GM12878 (cell line): ENCODE results near the gene PRR11. TPM values are rescaled to one million over a fixed set of nuclear protein-coding genes. Genes with fewer than 3 reads are reported as not detected.
A peak's percentile ranks its signal among the peaks of the same experiment; 100 is the strongest.

ENCODE experiments used
- ATAC-seq: fragments of 200-7000 bp; cut with Tn5 transposase; 3 replicates; pipeline ENCODE4 v1.9.1; 2020; ENCODE audit warnings: mild to moderate bottlenecking, moderate library complexity
- BruUV-seq: library from RNA; stranded (reverse); fragments of 400-500 nt; replicated peaks from 2 replicates; lab custom pipeline; 2021; lab: Mats Ljungman, UMichigan
- CTCF ChIA-PET: fragments of 300-600 bp; sonication (Branson Sonifier 250); formaldehyde crosslinking; extraction: SDS; loops from one replicate; lab custom pipeline; 2021; ENCODE audit warnings: inconsistent platforms; lab: Yijun Ruan, JAX
- POLR2A ChIA-PET: fragments of 350-600 bp; formaldehyde crosslinking; extraction: SDS; loops from one replicate; lab custom pipeline; 2021; ENCODE audit warnings: inconsistent platforms; lab: Charles Lee
- RAD21 ChIA-PET: fragments of 300-600 bp; sonication (Branson Sonifier 250); formaldehyde crosslinking; loops from one replicate; lab custom pipeline; 2023; ENCODE audit warnings: antibody characterized with exemption; ENCODE audit not compliant: unreplicated experiment; lab: Charles Lee
- SMC1A ChIA-PET: fragments of 300-600 bp; sonication (Branson Sonifier 250); formaldehyde crosslinking; loops from one replicate; lab custom pipeline; 2023; ENCODE audit not compliant: unreplicated experiment, uncharacterized antibody; lab: Charles Lee
- DNase-seq: peaks from one replicate; pipeline ENCODE4 v3.0.0-alpha.2; 2011; ENCODE audit warnings: low read depth, low spot score
- FAIRE-seq: peaks from 3 replicates; lab custom pipeline; 2011; peaks lifted over from hg19 to GRCh38; lab: Jason Lieb, UNC
- H2AFZ ChIP-seq: 2 replicates; pipeline ENCODE4 v1.6.0; 2011; ENCODE audit warnings: low read depth, low read length, control low read depth; ENCODE audit not compliant: control insufficient read depth
- H3K27ac ChIP-seq: 2 replicates; pipeline ENCODE4 v1.5.1; 2011; ENCODE audit warnings: control low read depth; ENCODE audit not compliant: control insufficient read depth, insufficient read depth
- H3K27me3 ChIP-seq, 2 experiments: replicated peaks in 1 of 2; 2 replicates each; pipeline versions ENCODE4 v1.6.0 to v1.6.1; 2011; ENCODE audit warnings: low read length in 1 of 2; ENCODE audit not compliant: control insufficient read depth in 2 of 2, insufficient read depth in 2 of 2
- H3K36me3 ChIP-seq, 2 experiments: 2 replicates each; pipeline ENCODE4 v1.5.1; 2011; ENCODE audit warnings: low read length in 1 of 2; ENCODE audit not compliant: control insufficient read depth in 2 of 2, insufficient read depth in 2 of 2
- H3K4me1 ChIP-seq: 2 replicates; pipeline ENCODE4 v1.6.1; 2011; ENCODE audit warnings: mild to moderate bottlenecking, low read length, moderate library complexity, mixed read lengths; ENCODE audit not compliant: control insufficient read depth, insufficient read depth
- H3K4me2 ChIP-seq: 2 replicates; pipeline ENCODE4 v1.6.0; 2011; ENCODE audit warnings: control low read depth; ENCODE audit not compliant: control insufficient read depth, insufficient read depth
- H3K4me3 ChIP-seq: fragments of 200-600 bp; sonication (generic); 2 replicates; pipeline ENCODE4 v1.5.1; 2016
- H3K79me2 ChIP-seq: 2 replicates; pipeline ENCODE4 v1.6.0; 2011; ENCODE audit warnings: low read length; ENCODE audit not compliant: control insufficient read depth, insufficient read depth
- H3K9ac ChIP-seq: 2 replicates; pipeline ENCODE4 v1.8.0; 2011; ENCODE audit warnings: low read length, control low read depth, mixed read lengths; ENCODE audit not compliant: control insufficient read depth, insufficient read depth
- H3K9me3 ChIP-seq: replicated peaks from 3 replicates; pipeline ENCODE4 v1.5.1; 2011; ENCODE audit warnings: mild to moderate bottlenecking, low read length; ENCODE audit not compliant: control insufficient read depth, insufficient read depth
- H4K20me1 ChIP-seq: 2 replicates; pipeline ENCODE4 v1.6.0; 2011; ENCODE audit not compliant: control insufficient read depth, insufficient read depth
- BACH1 ChIP-seq: fragments of 450-650 bp; IDR thresholded peaks from 2 replicates; pipeline ENCODE4 v1.6.1; 2017; ENCODE audit warnings: mild to moderate bottlenecking, borderline replicate concordance
- ETV6 ChIP-seq, 2 experiments: fragments of 450-650 bp in 1 of 2; IDR thresholded peaks in 1 of 2; conservative IDR thresholded peaks in 1 of 2; 2 replicates each; pipeline ENCODE4 v1.6.1; 2014; ENCODE audit warnings: antibody characterized with exemption in 1 of 2, borderline replicate concordance in 1 of 2, low read depth in 1 of 2, mild to moderate bottlenecking in 1 of 2, moderate library complexity in 1 of 2
- HDAC6 ChIP-seq: fragments of 200-600 bp; sonication (generic); IDR thresholded peaks from one replicate; pipeline ENCODE4 v1.8.0; 2017; ENCODE audit warnings: antibody characterized with exemption; ENCODE audit not compliant: unreplicated experiment
- NFXL1 ChIP-seq: fragments of 450-650 bp; IDR thresholded peaks from 2 replicates; pipeline ENCODE4 v1.6.1; 2017; ENCODE audit warnings: antibody characterized with exemption, mild to moderate bottlenecking, borderline replicate concordance
- SUZ12 ChIP-seq: fragments of 200-600 bp; sonication (generic); IDR thresholded peaks from one replicate; pipeline ENCODE4 v1.6.1; 2018; ENCODE audit warnings: antibody characterized with exemption, mild to moderate bottlenecking; ENCODE audit not compliant: unreplicated experiment
- TAF1 ChIP-seq: IDR thresholded peaks from 2 replicates; pipeline ENCODE4 v1.6.1; 2011; ENCODE audit warnings: mild to moderate bottlenecking, low read depth, low read length, borderline replicate concordance
- WGBS: methylation state at CpG from one replicate; pipeline ENCODE4 v1.1.6; 2016; ENCODE audit warnings: low lambda C conversion rate; ENCODE audit not compliant: insufficient replicate concordance, insufficient coverage; ENCODE audit errors: missing lambda C conversion rate; 5-methylcytosine and 5-hydroxymethylcytosine counted together
- in situ Hi-C: fragments of 300-500 bp; cut with MboI; formaldehyde crosslinking; loops from 9 replicates; pipeline ENCODE4 v1.14.3; 2018; ENCODE audit warnings: mixed read lengths
- intact Hi-C: fragments of 100-400 bp; cut with micrococcal nuclease; formaldehyde crosslinking; loops from one replicate; pipeline ENCODE4 v1.14.2; 2022; ENCODE audit not compliant: unreplicated experiment
- polyA plus RNA-seq, 11 experiments: library from polyadenylated mRNA; depleted of rRNA in 4 of 11; unstranded in 6 of 11; stranded (reverse) in 5 of 11; fragments of >200 nt; fragmentation: Nextera tagmentation in 4 of 11; fragmentation: Illumina TruSeq in 1 of 11; extraction: Ambion mirVana in 4 of 11; extraction: Trizol in 1 of 11; gene quantifications; 1 replicate in 1 of 11; 2 replicates in 10 of 11; pipeline versions ENCODE4 v1.2.1 to v1.2.3, GENCODE V29; 2011 to 2016; ENCODE audit warnings: inconsistent platforms in 2 of 11, missing spikeins in 2 of 11, low read depth in 1 of 11
- total RNA-seq, 4 experiments: library from RNA; depleted of rRNA in 3 of 4; stranded (reverse); fragments of >200 nt in 3 of 4; fragmentation: Illumina TruSeq in 1 of 4; extraction: Trizol in 1 of 4; gene quantifications; 2 replicates each; pipeline versions ENCODE4 v1.2.1 to v1.2.3, GENCODE V29; 2013 to 2021

The PRR11 gene
- total and polyA plus RNA-seq, 10 of the 15 experiments (the other 5 are each of a cell fraction or from before 2014, with no cell fraction given), result 20.8 to 97.0 (median 48.3) TPM

GRCh38 chr17:59115474-59115873, 40.1 kb upstream of the PRR11 start:
- H3K4me2 ChIP-seq, result no peak overlapping the region
- DNase-seq (no peak), ATAC-seq (no peak), FAIRE-seq (no peak)
- no peaks in the 10 kb centered on the region for H3K27me3 ChIP-seq
- H3K9ac ChIP-seq, result no peak overlapping the region
- RAD21 ChIA-PET, result interaction anchor here (0.6 kb wide), 1 partner anchor 23 kb away, joined by 3 read pairs; no protein-coding TSS in a partner anchor
- no peak overlapping the region for H3K4me3 ChIP-seq
- no TSS peak for BruUV-seq
- SMC1A ChIA-PET, result no interaction called here
- no peaks in the 10 kb centered on the region for H4K20me1 ChIP-seq
- H3K79me2 ChIP-seq, result no peaks in the 10 kb centered on the region
- POLR2A ChIA-PET, result interaction anchor here (1.1 kb wide), 1 partner anchor 9 kb away, joined by 5 read pairs; no protein-coding TSS in a partner anchor
- no peak overlapping the region for H3K27ac ChIP-seq
- H2AFZ ChIP-seq, result no peak overlapping the region
- WGBS, result 87% methylated on average over 9 of the region's 9 CpGs
- TF ChIP-seq ETV6 (conservative IDR thresholded peaks at IDR 0.05 in 1 of 2, IDR thresholded peaks at IDR 0.05 in 1 of 2; ENCODE audit: borderline replicate concordance in 1 of 2, low read depth in 1 of 2) (0 out of 4 replicates have a peak, but pooled peaks of 1 of the 2 experiments have one; percentile 59), TAF1 (no peak), SUZ12 (no peak), BACH1 (no peak)
- intact Hi-C loops (no loop called here), in situ Hi-C loops (no loop called here)
- CTCF ChIA-PET, result no interaction called here
- H3K4me1 ChIP-seq, result no peaks in the 10 kb centered on the region
- no peaks in the 10 kb centered on the region for H3K9me3 ChIP-seq
- peaks cover 0 to 21% of the 10 kb centered on the region in 2 experiments; a peak in 2 of 4 replicates for H3K36me3 ChIP-seq

GRCh38 chr17:59121901-59122480, 33.6 kb upstream of the PRR11 start:
- intact Hi-C loops, result no loop called here
- Histone ChIP-seq H3K9ac (no peak overlapping the region), H3K27ac (no peak overlapping the region), H3K36me3 (peaks cover 0 to 13% of the 10 kb centered on the region in 2 experiments; a peak in 3 of 4 replicates), H3K9me3 (no peaks in the 10 kb centered on the region), H3K27me3 (no peaks in the 10 kb centered on the region), H3K4me3 (no peak overlapping the region), H3K79me2 (peaks cover 2% of the 10 kb centered on the region), H3K4me2 (no peak overlapping the region), H3K4me1 (peaks cover 9% of the 10 kb centered on the region), H4K20me1 (no peaks in the 10 kb centered on the region), H2AFZ (no peak overlapping the region)
- ChIA-PET RAD21 (no interaction called here), SMC1A (no interaction called here), POLR2A (interaction anchor here (0.7 kb wide), 1 partner anchor 9 kb away, joined by 5 read pairs; no protein-coding TSS in a partner anchor), CTCF (no interaction called here)
- no peak for DNase-seq
- 24% methylated on average over 9 of the region's 9 CpGs for WGBS
- no peak for ATAC-seq
- no peak for FAIRE-seq
- no TSS peak for BruUV-seq
- in situ Hi-C loops, result no loop called here
- TF ChIP-seq ETV6 (conservative IDR thresholded peaks at IDR 0.05 in 1 of 2, IDR thresholded peaks at IDR 0.05 in 1 of 2; ENCODE audit: borderline replicate concordance in 1 of 2, low read depth in 1 of 2), result peak in 1 of 2 experiments; percentile 98; a peak in 2 of 4 replicates
- TF ChIP-seq NFXL1, result peak; percentile 55; the same call in 1 of the 2 replicates
- TF ChIP-seq HDAC6, result no peak
